Adipocyte (in vitro differentiated cells): ENCODE data around the gene GJC2.

Experiments used
- DNase-seq: peaks from one replicate; pipeline ENCODE4 v3.0.0-alpha.2; 2015; ENCODE audit warnings: low read depth
- H3K27me3 ChIP-seq: replicated peaks from 2 replicates; pipeline ENCODE4 v1.7.0; 2013; ENCODE audit warnings: mild to moderate bottlenecking, low read length, moderate library complexity; ENCODE audit not compliant: control insufficient read depth, insufficient read depth
- H3K36me3 ChIP-seq: 2 replicates; pipeline ENCODE4 v1.7.0; 2013; ENCODE audit warnings: low read length, mild to moderate bottlenecking, moderate library complexity; ENCODE audit not compliant: control insufficient read depth, insufficient read depth, severe bottlenecking
- H3K4me1 ChIP-seq: 2 replicates; pipeline ENCODE4 v1.7.0; 2013; ENCODE audit warnings: mild to moderate bottlenecking, low read length, moderate library complexity; ENCODE audit not compliant: control insufficient read depth, insufficient read depth
- H3K4me3 ChIP-seq: 2 replicates; pipeline ENCODE4 v1.7.0; 2013; ENCODE audit warnings: mild to moderate bottlenecking, low read length, moderate library complexity
- H3K9ac ChIP-seq: 2 replicates; pipeline ENCODE4 v1.7.0; 2013; ENCODE audit warnings: mild to moderate bottlenecking, low read length, moderate library complexity
- H3K9me3 ChIP-seq: 2 replicates; pipeline ENCODE4 v1.7.0; 2013; ENCODE audit warnings: mild to moderate bottlenecking, low read length, moderate library complexity; ENCODE audit not compliant: control insufficient read depth

Gene GJC2

GRCh38 chr1:228147151-228147693 is 2.5 kb upstream of the GJC2 start:
- Histone ChIP-seq H3K4me3 (no peak overlapping the region), H3K27me3 (no peaks in the 10 kb centered on the region), H3K9ac (no peak overlapping the region), H3K9me3 (no peaks in the 10 kb centered on the region), H3K36me3 (peaks cover 30% of the 10 kb centered on the region), H3K4me1 (peaks cover 48% of the 10 kb centered on the region)
- DNase-seq, result no peak

- H3K27me3 ChIP-seq, result no peaks in the 10 kb centered on the region
- peaks cover 30% of the 10 kb centered on the region for H3K36me3 ChIP-seq
- no peaks in the 10 kb centered on the region for H3K9me3 ChIP-seq
- H3K4me1 ChIP-seq, result peaks cover 43% of the 10 kb centered on the region
- H3K4me3 ChIP-seq, result no peak overlapping the region
- no peak for DNase-seq
- H3K9ac ChIP-seq, result no peak overlapping the region
Measured at GRCh38 chr1:228147768-228148167, 2.0 kb upstream of the GJC2 start.

DNA sequence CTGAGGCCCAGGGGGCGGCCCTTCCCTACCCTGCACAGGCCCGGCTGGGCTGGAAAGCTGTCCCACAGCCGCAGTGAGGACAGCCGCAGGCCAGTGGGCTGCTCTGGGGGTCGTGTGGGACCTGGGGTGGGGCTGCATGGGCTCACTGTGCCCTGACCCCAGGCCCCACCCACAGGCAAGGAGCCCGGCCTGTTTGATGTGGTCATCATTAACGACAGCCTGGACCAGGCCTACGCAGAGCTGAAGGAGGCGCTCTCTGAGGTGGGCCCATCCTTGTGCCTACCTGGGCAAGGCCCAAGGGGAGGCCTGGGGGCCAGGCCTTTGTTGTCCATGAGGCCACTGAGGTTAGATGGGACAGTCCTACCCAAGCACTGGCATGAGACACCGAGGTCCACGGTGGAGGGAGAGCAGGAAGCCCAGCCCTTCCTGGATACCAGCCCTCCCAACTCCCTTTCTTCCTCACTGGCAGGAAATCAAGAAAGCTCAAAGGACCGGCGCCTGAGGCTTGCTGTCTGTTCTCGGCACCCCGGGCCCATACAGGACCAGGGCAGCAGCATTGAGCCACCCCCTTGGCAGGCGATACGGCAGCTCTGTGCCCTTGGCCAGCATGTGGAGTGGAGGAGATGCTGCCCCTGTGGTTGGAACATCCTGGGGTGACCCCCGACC is 1.4 kb upstream of the GJC2 start:
- Histone ChIP-seq H3K9me3 (no peaks in the 10 kb centered on the region), H3K9ac (peak overlapping the region; percentile 56), H3K27me3 (no peaks in the 10 kb centered on the region), H3K4me1 (peaks cover 37% of the 10 kb centered on the region), H3K36me3 (peaks cover 30% of the 10 kb centered on the region), H3K4me3 (no peak overlapping the region)
- no peak for DNase-seq

DNA sequence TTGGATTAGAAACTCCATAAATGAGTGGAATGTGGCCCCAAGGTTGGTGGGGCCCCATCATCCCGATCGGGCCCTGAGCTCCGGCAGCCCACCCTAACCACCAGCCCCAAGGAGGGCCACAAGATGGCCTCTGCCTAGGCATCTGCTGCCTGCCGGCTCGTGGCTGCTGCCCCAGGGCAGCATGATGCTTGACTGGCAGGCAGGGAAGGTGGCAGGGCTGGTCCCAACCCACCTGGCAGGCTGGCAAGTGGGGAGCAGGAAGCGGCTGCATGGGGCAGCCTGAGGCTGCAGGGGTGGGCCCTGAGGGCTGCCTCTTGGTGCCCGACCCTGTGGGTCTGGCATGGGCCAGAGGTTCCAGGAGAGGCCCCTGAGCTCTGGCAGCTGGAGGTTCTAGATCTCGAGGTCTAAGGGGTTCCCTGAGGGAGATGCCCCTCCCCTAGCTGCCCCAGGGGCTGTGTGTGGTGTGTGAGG is 760 bp upstream of the GJC2 start:
- Histone ChIP-seq H3K9ac (peak overlapping the region; percentile 56), H3K4me1 (peaks cover 31% of the 10 kb centered on the region), H3K27me3 (no peaks in the 10 kb centered on the region), H3K9me3 (no peaks in the 10 kb centered on the region), H3K36me3 (peaks cover 30% of the 10 kb centered on the region), H3K4me3 (no peak overlapping the region)
- no peak for DNase-seq

GRCh38 chr1:228150120-228150460 is 360 bp downstream of the GJC2 start:
- H3K27me3 ChIP-seq, result no peaks in the 10 kb centered on the region
- DNase-seq, result no peak
- peaks cover 31% of the 10 kb centered on the region for H3K4me1 ChIP-seq
- H3K9me3 ChIP-seq, result no peaks in the 10 kb centered on the region
- peaks cover 30% of the 10 kb centered on the region for H3K36me3 ChIP-seq
- H3K9ac ChIP-seq, result peak overlapping the region; percentile 66
- peak overlapping the region; percentile 33 for H3K4me3 ChIP-seq

DNA sequence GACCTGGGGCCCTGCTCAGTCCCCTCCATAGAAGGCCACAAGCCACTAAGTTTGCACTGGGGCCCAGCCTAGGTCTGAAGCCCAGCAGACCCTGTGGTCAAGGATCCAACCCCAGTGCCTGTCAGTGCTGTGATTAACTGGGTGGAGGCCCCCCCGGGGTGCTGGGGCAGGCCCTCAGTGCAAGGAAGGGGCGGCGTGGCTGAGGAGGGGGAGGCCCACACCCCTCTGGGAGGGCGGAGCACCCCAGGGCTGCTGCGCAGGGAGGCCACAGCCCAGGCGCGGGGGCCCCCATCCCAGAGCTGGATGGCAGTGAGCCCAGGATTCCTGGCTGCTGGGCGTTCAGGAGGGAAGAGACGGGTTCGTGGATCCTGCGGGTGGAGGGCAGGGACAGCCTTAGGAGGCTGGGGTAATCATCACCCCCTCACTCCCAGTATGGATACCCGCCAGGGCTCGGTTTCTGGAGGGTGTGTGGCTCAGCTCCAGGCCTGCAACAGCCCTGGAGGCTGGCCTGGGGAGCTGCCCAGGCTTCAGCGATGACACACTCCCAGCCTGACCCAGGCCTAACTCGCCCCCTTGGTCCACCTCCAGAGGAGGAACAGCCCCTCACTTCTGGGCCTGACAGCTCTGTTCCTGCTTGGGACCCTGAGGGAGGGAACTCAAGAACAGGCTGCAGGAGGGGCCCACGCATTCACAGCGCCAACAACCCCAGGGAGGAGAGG is 890 bp downstream of the GJC2 start:
- DNase-seq, result peak; percentile 16
- Histone ChIP-seq H3K9me3 (no peaks in the 10 kb centered on the region), H3K27me3 (no peaks in the 10 kb centered on the region), H3K36me3 (peaks cover 26% of the 10 kb centered on the region), H3K4me1 (peaks cover 31% of the 10 kb centered on the region), H3K4me3 (no peak overlapping the region), H3K9ac (peak overlapping the region; percentile 66)

DNA sequence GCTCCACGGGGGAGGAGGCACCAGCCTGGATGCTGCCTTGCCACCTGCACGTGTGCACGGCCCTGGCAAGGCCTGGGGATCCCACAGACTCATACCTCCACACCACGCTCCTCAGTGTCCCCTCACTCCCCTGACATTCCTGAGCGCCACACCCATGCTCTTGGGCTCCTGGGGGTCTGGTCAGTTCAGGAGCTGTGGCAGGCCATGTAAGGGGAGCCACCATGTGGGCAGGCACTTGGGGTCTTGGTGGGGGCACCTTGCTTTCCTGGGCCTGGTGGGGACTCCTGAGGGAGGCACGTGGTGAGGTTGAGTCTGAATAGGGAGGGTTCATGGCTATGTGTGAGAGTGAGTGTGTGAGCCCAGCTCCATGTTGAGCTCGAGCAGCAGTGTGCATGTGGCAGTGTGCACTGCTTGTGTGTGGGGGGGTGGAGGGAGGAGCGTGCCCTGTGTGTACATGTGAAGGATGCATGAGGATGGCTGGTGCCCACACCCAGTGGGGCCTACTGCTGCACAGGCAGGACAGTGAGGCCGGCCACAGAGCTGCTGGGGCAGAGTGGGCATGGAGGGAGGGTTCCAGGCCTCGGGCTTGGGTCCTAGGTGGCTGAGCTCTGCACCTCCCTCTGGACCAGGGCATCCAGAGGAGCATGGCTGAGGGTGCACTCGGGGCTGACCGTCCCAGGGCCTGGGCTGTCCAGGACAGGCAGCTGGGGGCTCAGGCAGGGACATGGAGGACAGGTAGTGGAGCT is 1.6 kb downstream of the GJC2 start:
- Histone ChIP-seq H3K4me3 (no peak overlapping the region), H3K9ac (peak overlapping the region; percentile 66)
- DNase-seq, result no peak

GRCh38 chr1:228152097-228152917 is 2.6 kb downstream of the GJC2 start:
- DNase-seq, result no peak
- H3K9ac ChIP-seq, result peak overlapping the region; percentile 66
- H3K36me3 ChIP-seq, result peaks cover 16% of the 10 kb centered on the region
- peaks cover 31% of the 10 kb centered on the region for H3K4me1 ChIP-seq
- no peaks in the 10 kb centered on the region for H3K9me3 ChIP-seq
- no peaks in the 10 kb centered on the region for H3K27me3 ChIP-seq
- no peak overlapping the region for H3K4me3 ChIP-seq

More for the DNA sequence above, 1.6 kb downstream of the GJC2 start:
- no peaks in the 10 kb centered on the region for H3K9me3 ChIP-seq
- H3K4me1 ChIP-seq, result peaks cover 31% of the 10 kb centered on the region
- H3K27me3 ChIP-seq, result no peaks in the 10 kb centered on the region
- peaks cover 21% of the 10 kb centered on the region for H3K36me3 ChIP-seq

- H3K36me3 ChIP-seq, result peaks cover 10% of the 10 kb centered on the region
- no peak overlapping the region for H3K4me3 ChIP-seq
- no peaks in the 10 kb centered on the region for H3K27me3 ChIP-seq
- H3K9ac ChIP-seq, result no peak overlapping the region
- peaks cover 31% of the 10 kb centered on the region for H3K4me1 ChIP-seq
- DNase-seq, result no peak
- no peaks in the 10 kb centered on the region for H3K9me3 ChIP-seq
Measured at GRCh38 chr1:228152918-228153258, 3.2 kb downstream of the GJC2 start.

- Histone ChIP-seq H3K4me3 (no peak overlapping the region), H3K9ac (no peak overlapping the region), H3K4me1 (peaks cover 23% of the 10 kb centered on the region), H3K27me3 (no peaks in the 10 kb centered on the region), H3K36me3 (no peaks in the 10 kb centered on the region), H3K9me3 (no peaks in the 10 kb centered on the region)
- DNase-seq, result no peak
Measured at GRCh38 chr1:228154021-228154669, 4.4 kb downstream of the GJC2 start.
